ENCODE measurements around the gene TMEM239. TPM values are rescaled to one million over a fixed set of nuclear protein-coding genes. Genes with fewer than 3 reads are reported as not detected.

The TMEM239 gene
- polyA plus RNA-seq, 1 donor from 2014 or later = not detected

DNA sequence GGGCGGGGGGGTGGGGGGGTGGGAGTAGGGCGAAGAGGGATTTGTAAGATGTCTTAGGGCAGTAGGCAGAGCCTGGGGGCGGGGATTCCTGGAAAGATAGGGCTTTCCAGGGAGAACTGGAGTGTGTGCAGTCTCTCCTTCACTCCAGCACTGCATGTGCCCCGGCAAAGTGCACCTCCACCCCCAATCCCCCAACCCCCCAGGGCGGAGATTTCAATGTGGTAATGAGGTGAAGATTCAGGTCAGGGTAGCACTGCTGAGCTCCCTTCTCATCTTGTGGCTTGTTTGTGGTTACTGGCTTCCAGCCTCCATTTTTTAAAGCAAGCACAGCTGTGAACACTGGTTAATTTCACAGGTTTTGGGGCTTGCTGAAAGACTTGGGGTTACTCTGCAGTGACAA, 5.9 kb downstream of the TMEM239 start:
- peaks cover 23% of the 10 kb centered on the region for H3K27me3 ChIP-seq (ENCODE audit: insufficient read depth, low read depth, low read length)
- H3K9me3 ChIP-seq (ENCODE audit: low read length) = no peaks in the 10 kb centered on the region
- H3K36me3 ChIP-seq (ENCODE audit: insufficient read depth, low read length) = no peaks in the 10 kb centered on the region
- H3K9me2 ChIP-seq (ENCODE audit: insufficient read depth, low read length) = no peaks in the 10 kb centered on the region
- H3K79me2 ChIP-seq (replicated peaks; ENCODE audit: insufficient read depth, low read length) = no peaks in the 10 kb centered on the region
- no peaks in the 10 kb centered on the region for H3F3A ChIP-seq (ENCODE audit: insufficient read depth, low read length, poor library complexity, severe bottlenecking)
- H3K4me3 ChIP-seq (ENCODE audit: low read length) = no peak overlapping the region
- H2AFZ ChIP-seq (ENCODE audit: low read depth, low read length) = no peak overlapping the region
- no peaks in the 10 kb centered on the region for H4K20me1 ChIP-seq (ENCODE audit: insufficient read depth)
- H3K27ac ChIP-seq (ENCODE audit: low read length) = no peak overlapping the region
- TF ChIP-seq TAF1 (IDR thresholded peaks at IDR 0.05; ENCODE audit: low read depth) = no peak
- TF ChIP-seq RAD21 (conservative IDR thresholded peaks at IDR 0.05) = no peak
- TF ChIP-seq EP300 (conservative IDR thresholded peaks at IDR 0.05; ENCODE audit: poor library complexity, severe bottlenecking) = no peak
- TF ChIP-seq SMC3 (conservative IDR thresholded peaks at IDR 0.05; ENCODE audit: poor library complexity) = no peak
- TF ChIP-seq POLR2AphosphoS5 (IDR thresholded peaks at IDR 0.05) = no peak
- no peak for TF ChIP-seq MXI1 (conservative IDR thresholded peaks at IDR 0.05; ENCODE audit: poor library complexity, severe bottlenecking)
- H3K9ac ChIP-seq (ENCODE audit: low read length) = no peak overlapping the region
- H3K4me2 ChIP-seq (ENCODE audit: low read length) = no peak overlapping the region

DNA sequence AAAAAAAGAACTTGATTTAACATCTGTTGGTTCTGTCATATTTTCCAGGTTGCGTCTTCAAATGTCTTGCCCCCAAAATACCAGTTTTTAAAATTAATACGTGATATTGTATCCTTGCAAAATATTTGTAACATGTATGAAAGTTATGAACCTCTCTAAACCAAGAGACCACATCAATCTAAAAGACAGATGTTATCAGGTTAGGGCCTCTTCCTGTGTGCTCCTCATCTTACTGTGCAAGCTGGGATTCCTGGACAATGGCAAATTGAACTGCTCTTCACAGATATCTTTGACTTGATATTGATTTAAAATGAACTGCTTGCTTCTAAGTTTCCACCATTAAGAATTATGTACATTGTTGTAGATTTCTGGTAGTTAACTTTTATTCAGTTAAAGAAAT, 9.6 kb downstream of the TMEM239 start:
- Histone ChIP-seq H3K4me3 (ENCODE audit: low read length) (no peak overlapping the region), H3K27me3 (ENCODE audit: insufficient read depth, low read depth, low read length) (peaks cover 16% of the 10 kb centered on the region), H3K79me2 (replicated peaks; ENCODE audit: insufficient read depth, low read length) (no peaks in the 10 kb centered on the region), H2AFZ (ENCODE audit: low read depth, low read length) (no peak overlapping the region), H3K9me3 (ENCODE audit: low read length) (no peaks in the 10 kb centered on the region), H3K36me3 (ENCODE audit: insufficient read depth, low read length) (no peaks in the 10 kb centered on the region), H3K4me2 (ENCODE audit: low read length) (no peak overlapping the region), H3K9me2 (ENCODE audit: insufficient read depth, low read length) (no peaks in the 10 kb centered on the region), H3F3A (ENCODE audit: insufficient read depth, low read length, poor library complexity, severe bottlenecking) (no peaks in the 10 kb centered on the region), H4K20me1 (ENCODE audit: insufficient read depth) (no peaks in the 10 kb centered on the region), H3K27ac (ENCODE audit: low read length) (no peak overlapping the region), H3K9ac (ENCODE audit: low read length) (no peak overlapping the region)
- no peak for TF ChIP-seq EZH2 (IDR thresholded peaks at IDR 0.05; ENCODE audit: borderline replicate concordance, insufficient read depth, low read length, poor library complexity, severe bottlenecking)
- TF ChIP-seq MXI1 (conservative IDR thresholded peaks at IDR 0.05; ENCODE audit: poor library complexity, severe bottlenecking) = no peak
- TF ChIP-seq EP300 (conservative IDR thresholded peaks at IDR 0.05; ENCODE audit: poor library complexity, severe bottlenecking) = no peak
- no peak for TF ChIP-seq TAF1 (IDR thresholded peaks at IDR 0.05; ENCODE audit: low read depth)
- no peak for TF ChIP-seq SMC3 (conservative IDR thresholded peaks at IDR 0.05; ENCODE audit: poor library complexity)
- TF ChIP-seq POLR2AphosphoS5 (IDR thresholded peaks at IDR 0.05) = no peak
- TF ChIP-seq, protein P1, sequence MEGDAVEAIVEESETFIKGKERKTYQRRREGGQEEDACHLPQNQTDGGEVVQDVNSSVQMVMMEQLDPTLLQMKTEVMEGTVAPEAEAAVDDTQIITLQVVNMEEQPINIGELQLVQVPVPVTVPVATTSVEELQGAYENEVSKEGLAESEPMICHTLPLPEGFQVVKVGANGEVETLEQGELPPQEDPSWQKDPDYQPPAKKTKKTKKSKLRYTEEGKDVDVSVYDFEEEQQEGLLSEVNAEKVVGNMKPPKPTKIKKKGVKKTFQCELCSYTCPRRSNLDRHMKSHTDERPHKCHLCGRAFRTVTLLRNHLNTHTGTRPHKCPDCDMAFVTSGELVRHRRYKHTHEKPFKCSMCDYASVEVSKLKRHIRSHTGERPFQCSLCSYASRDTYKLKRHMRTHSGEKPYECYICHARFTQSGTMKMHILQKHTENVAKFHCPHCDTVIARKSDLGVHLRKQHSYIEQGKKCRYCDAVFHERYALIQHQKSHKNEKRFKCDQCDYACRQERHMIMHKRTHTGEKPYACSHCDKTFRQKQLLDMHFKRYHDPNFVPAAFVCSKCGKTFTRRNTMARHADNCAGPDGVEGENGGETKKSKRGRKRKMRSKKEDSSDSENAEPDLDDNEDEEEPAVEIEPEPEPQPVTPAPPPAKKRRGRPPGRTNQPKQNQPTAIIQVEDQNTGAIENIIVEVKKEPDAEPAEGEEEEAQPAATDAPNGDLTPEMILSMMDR (IDR thresholded peaks at IDR 0.05; ENCODE audit: poor library complexity, severe bottlenecking) = no peak
- no peak for TF ChIP-seq RAD21 (conservative IDR thresholded peaks at IDR 0.05)
- TF ChIP-seq, protein P2, sequence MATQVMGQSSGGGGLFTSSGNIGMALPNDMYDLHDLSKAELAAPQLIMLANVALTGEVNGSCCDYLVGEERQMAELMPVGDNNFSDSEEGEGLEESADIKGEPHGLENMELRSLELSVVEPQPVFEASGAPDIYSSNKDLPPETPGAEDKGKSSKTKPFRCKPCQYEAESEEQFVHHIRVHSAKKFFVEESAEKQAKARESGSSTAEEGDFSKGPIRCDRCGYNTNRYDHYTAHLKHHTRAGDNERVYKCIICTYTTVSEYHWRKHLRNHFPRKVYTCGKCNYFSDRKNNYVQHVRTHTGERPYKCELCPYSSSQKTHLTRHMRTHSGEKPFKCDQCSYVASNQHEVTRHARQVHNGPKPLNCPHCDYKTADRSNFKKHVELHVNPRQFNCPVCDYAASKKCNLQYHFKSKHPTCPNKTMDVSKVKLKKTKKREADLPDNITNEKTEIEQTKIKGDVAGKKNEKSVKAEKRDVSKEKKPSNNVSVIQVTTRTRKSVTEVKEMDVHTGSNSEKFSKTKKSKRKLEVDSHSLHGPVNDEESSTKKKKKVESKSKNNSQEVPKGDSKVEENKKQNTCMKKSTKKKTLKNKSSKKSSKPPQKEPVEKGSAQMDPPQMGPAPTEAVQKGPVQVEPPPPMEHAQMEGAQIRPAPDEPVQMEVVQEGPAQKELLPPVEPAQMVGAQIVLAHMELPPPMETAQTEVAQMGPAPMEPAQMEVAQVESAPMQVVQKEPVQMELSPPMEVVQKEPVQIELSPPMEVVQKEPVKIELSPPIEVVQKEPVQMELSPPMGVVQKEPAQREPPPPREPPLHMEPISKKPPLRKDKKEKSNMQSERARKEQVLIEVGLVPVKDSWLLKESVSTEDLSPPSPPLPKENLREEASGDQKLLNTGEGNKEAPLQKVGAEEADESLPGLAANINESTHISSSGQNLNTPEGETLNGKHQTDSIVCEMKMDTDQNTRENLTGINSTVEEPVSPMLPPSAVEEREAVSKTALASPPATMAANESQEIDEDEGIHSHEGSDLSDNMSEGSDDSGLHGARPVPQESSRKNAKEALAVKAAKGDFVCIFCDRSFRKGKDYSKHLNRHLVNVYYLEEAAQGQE (IDR thresholded peaks at IDR 0.05; ENCODE audit: borderline replicate concordance) = no peak

All from neural cell (in vitro differentiated cells).